Measurements from ENCODE around the gene EME2. TPM values are rescaled to one million over a fixed set of nuclear protein-coding genes. Genes with fewer than 3 reads are reported as not detected.

The EME2 gene
- total and polyA plus RNA-seq, 4 donors, result 1.4 to 9.0 (median 3.0) TPM

GRCh38 chr16:1792836-1793577, 20.4 kb downstream of the EME2 start:
- TF ChIP-seq EGR1 (IDR thresholded peaks at IDR 0.05; ENCODE audit: low read depth in 2 of 2) (no peak), GABPA (IDR thresholded peaks at IDR 0.05 in 1 of 2, conservative IDR thresholded peaks at IDR 0.05 in 1 of 2) (no peak), ATF3 (IDR thresholded peaks at IDR 0.05) (no peak), RXRA (IDR thresholded peaks at IDR 0.05) (no peak), NR2F2 (IDR thresholded peaks at IDR 0.05) (no peak), HNF4A (conservative IDR thresholded peaks at IDR 0.05) (no peak), CTCF (IDR thresholded peaks at IDR 0.05; ENCODE audit: low read depth, low read length, missing input control) (no peak), YY1 (IDR thresholded peaks at IDR 0.05) (no peak), FOXA2 (IDR thresholded peaks at IDR 0.05) (no peak), MAX (IDR thresholded peaks at IDR 0.05) (no peak), REST (IDR thresholded peaks at IDR 0.05) (no peak), TAF1 (conservative IDR thresholded peaks at IDR 0.05) (no peak), FOXA1 (IDR thresholded peaks at IDR 0.05) (no peak), RAD21 (IDR thresholded peaks at IDR 0.05) (no peak), HNF4G (IDR thresholded peaks at IDR 0.05) (no peak), SP1 (IDR thresholded peaks at IDR 0.05) (no peak), JUND (IDR thresholded peaks at IDR 0.05) (no peak), ZBTB33 (IDR thresholded peaks at IDR 0.05) (no peak)

More at GRCh38 chr16:1792836-1793577, 20.4 kb downstream of the EME2 start:
- H3K27me3 ChIP-seq (ENCODE audit: control insufficient read depth in 4 of 4, insufficient read depth in 4 of 4, low read length in 3 of 4), result no peaks in the 10 kb centered on the region
- 42% methylated on average over 33 of the region's 33 CpGs for WGBS
- H3K9me3 ChIP-seq (ENCODE audit: control insufficient read depth in 4 of 4, low read length in 3 of 4), result no peaks in the 10 kb centered on the region
- H3K36me3 ChIP-seq (ENCODE audit: control insufficient read depth in 4 of 4, insufficient read depth in 3 of 4, low read depth in 1 of 4, low read length in 3 of 4), result peaks cover 0 to 27% (median 4%) of the 10 kb centered on the region in 4 donors
- H3K4me3 ChIP-seq (ENCODE audit: low read depth in 1 of 3, low read length in 3 of 3), result peak overlapping the region; percentile 63 to 73 (median 70)
- peaks cover 20 to 66% (median 47%) of the 10 kb centered on the region in 4 donors for H3K4me1 ChIP-seq (ENCODE audit: control insufficient read depth in 4 of 4, insufficient read depth in 4 of 4, low read length in 3 of 4)
- H3K9ac ChIP-seq (ENCODE audit: low read depth in 1 of 2, low read length in 2 of 2), result peak overlapping the region in 1 of 2 donors; percentile 71
- DNase-seq (ENCODE audit: low spot score), result no peak
- peak overlapping the region; percentile 64 to 76 for H3K27ac ChIP-seq (ENCODE audit: low read depth in 1 of 2, low read length in 2 of 2)

Measured in liver (tissue), 9 donors.